AG09319 (cell line): ENCODE results near the gene CD300A.

Source experiments
- DNase-seq: peaks from one replicate; pipeline ENCODE4 v3.0.0-alpha.2; 2010; ENCODE audit warnings: low read depth; ENCODE audit errors: extremely low read depth
- CTCF ChIP-seq: IDR thresholded peaks from 2 replicates; pipeline ENCODE4 v1.5.1; 2011; ENCODE audit warnings: low read depth, mild to moderate bottlenecking, inconsistent platforms, low read length, moderate library complexity

CD300A gene

DNA sequence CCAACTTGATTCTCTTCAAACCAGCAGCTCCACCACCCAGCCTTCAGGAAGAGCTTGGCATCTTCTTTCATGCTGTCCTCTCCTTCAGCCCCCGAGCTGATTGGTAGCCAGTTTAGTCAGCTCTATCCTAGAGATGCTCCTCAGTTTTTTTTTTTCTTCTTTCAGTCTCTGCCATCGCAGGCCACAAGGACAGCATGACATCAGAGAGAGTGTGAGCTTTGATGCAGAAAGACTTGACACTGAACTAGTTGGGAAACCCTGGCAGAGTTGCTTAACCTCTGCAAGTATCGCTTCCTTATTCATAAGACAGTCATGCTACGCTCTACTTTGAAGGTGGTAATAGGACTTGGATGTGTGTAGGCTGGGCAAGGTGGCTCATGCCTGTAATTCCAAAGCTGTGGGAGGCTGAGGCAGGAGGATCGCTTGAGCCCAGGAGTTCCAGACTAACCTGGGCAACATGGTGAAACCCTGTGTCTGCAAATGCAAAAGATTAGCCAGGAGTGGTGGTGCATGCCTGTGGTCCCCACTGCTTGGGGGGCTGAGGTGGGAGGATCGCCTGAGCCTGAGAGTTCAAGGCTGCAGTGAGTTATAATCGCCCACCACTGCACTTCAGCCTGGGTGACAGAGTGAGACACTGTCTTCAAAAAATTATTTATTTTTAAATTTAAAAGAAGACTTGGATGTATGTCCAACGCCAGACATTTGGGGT, 62.2 kb downstream of the CD300A start:
- TF ChIP-seq CTCF = no peak
- DNase-seq = no peak

DNA sequence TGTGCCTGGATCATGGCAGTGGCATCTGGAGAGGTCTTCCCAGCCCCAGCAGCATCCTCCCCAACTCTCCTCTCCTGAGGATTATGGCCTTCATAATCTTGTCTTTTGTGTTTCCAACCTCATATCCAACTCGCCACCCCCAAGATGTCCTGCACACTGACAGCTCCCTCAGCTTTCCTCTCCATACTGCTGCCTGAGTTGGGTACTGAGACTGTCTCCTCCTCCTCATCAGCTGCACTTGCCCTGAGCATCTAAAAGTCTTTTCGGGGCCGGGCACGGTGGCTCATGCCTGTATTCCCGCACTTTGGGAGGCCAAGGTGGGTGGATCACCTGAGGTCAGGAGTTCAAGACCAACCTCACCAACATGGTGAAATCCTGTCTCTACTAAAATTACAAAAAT, 62.8 kb downstream of the CD300A start:
- DNase-seq = no peak
- no peak for TF ChIP-seq CTCF

GRCh38 chr17:74530831-74531150, 64.4 kb downstream of the CD300A start:
- DNase-seq = no peak
- TF ChIP-seq CTCF = no peak

GRCh38 chr17:74531231-74531761, 64.9 kb downstream of the CD300A start, which contains the start of gene CD300LB:
Gene CD300LB (minus strand): TSS chr17:74531475. CDS start chr17:74531350, 125 bp downstream.
- no peak for DNase-seq
- TF ChIP-seq CTCF = no peak

DNA sequence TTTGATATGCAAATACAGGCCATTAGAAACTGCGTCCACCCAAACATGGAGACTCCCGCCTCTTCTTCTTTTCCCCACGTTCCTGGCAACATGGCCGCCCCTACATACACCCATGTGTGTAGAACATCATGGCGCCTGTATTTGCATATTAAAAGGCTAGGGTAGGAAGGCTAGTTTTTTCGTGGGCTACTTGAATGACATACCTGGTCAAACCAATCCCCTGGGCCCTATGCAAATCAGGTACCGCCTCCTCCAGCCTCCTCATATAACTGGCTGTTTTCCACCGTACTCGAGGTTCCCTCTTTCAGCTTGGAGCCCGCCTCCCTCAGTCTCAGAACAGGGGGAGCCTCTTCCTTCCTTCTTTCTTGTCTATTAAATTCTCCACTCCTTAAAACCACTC, 65.7 kb downstream of the CD300A start:
- no peak for TF ChIP-seq CTCF
- no peak for DNase-seq
